Activated naive CD8-positive, alpha-beta T cell treated with anti-CD3 and anti-CD28 coated beads, Interleukin-2, amount 50 U/mL, for 24 hours (primary cell): ENCODE results near the gene FANCC.
"Not testable (repeated sequence)": the region's sequence is repeated elsewhere in the genome, so short reads cannot be mapped to it uniquely, and the experiment has no call there.

Experiments used
- ATAC-seq: fragments of 150-1000 bp; cut with Tn5 transposase; one replicate; pipeline ENCODE4 v1.10.0; 2021
- DNase-seq: peaks from one replicate; pipeline ENCODE4 v3.0.0; 2021
- H3K27ac Mint-ChIP-seq: one replicate; pipeline ENCODE4 v1.8.0; 2021; ENCODE audit warnings: mild to moderate bottlenecking, mixed read lengths
- H3K27me3 Mint-ChIP-seq: one replicate; pipeline ENCODE4 v1.8.0; 2021; ENCODE audit warnings: mixed read lengths
- H3K36me3 Mint-ChIP-seq: one replicate; pipeline ENCODE4 v1.8.0; 2021; ENCODE audit warnings: low read depth, mixed read lengths
- H3K4me1 Mint-ChIP-seq: one replicate; pipeline ENCODE4 v1.8.0; 2021; ENCODE audit warnings: mixed read lengths
- H3K4me3 Mint-ChIP-seq: one replicate; pipeline ENCODE4 v1.8.0; 2021; ENCODE audit warnings: mild to moderate bottlenecking, moderate library complexity, mixed read lengths
- H3K9me3 Mint-ChIP-seq: one replicate; pipeline ENCODE4 v1.8.0; 2021; ENCODE audit warnings: mixed read lengths

Gene FANCC

GRCh38 chr9:95213117-95213516, 104.4 kb downstream of the FANCC start:
- Mint-ChIP-seq H3K36me3 (no peaks in the 10 kb centered on the region), H3K27me3 (no peaks in the 10 kb centered on the region), H3K27ac (no peak overlapping the region), H3K4me1 (peaks cover 5% of the 10 kb centered on the region), H3K9me3 (no peaks in the 10 kb centered on the region), H3K4me3 (no peak overlapping the region)
- DNase-seq (no peak), ATAC-seq (no peak)

GRCh38 chr9:95211028-95211427, 106.5 kb downstream of the FANCC start:
- Mint-ChIP-seq H3K27ac (no peak overlapping the region), H3K9me3 (no peaks in the 10 kb centered on the region), H3K36me3 (no peaks in the 10 kb centered on the region), H3K27me3 (no peaks in the 10 kb centered on the region), H3K4me3 (no peak overlapping the region), H3K4me1 (peaks cover 5% of the 10 kb centered on the region)
- DNase-seq, result no peak
- ATAC-seq, result no peak

GRCh38 chr9:95207403-95207802, 110.1 kb downstream of the FANCC start:
- H3K4me3 Mint-ChIP-seq, result no peak overlapping the region
- peaks cover 3% of the 10 kb centered on the region for H3K36me3 Mint-ChIP-seq
- ATAC-seq (no peak), DNase-seq (no peak)
- peaks cover 2% of the 10 kb centered on the region for H3K4me1 Mint-ChIP-seq
- no peaks in the 10 kb centered on the region for H3K9me3 Mint-ChIP-seq
- H3K27me3 Mint-ChIP-seq, result no peaks in the 10 kb centered on the region
- no peak overlapping the region for H3K27ac Mint-ChIP-seq

- Mint-ChIP-seq H3K27ac (no peak overlapping the region), H3K36me3 (peaks cover 3% of the 10 kb centered on the region), H3K4me3 (no peak overlapping the region), H3K9me3 (no peaks in the 10 kb centered on the region), H3K4me1 (peaks cover 2% of the 10 kb centered on the region), H3K27me3 (no peaks in the 10 kb centered on the region)
- ATAC-seq (no peak), DNase-seq (no peak)
These were observed 111.4 kb downstream of the FANCC start for GRCh38 chr9:95206143-95206542.

GRCh38 chr9:95204710-95205109, 112.8 kb downstream of the FANCC start:
- H3K36me3 Mint-ChIP-seq, result peaks cover 3% of the 10 kb centered on the region
- peaks cover 3% of the 10 kb centered on the region for H3K4me1 Mint-ChIP-seq
- ATAC-seq, result no peak
- no peak for DNase-seq
- H3K27me3 Mint-ChIP-seq, result no peaks in the 10 kb centered on the region
- no peak overlapping the region for H3K4me3 Mint-ChIP-seq
- no peak overlapping the region for H3K27ac Mint-ChIP-seq
- no peaks in the 10 kb centered on the region for H3K9me3 Mint-ChIP-seq

- Mint-ChIP-seq H3K9me3 (no peaks in the 10 kb centered on the region), H3K4me1 (peaks cover 3% of the 10 kb centered on the region), H3K27me3 (no peaks in the 10 kb centered on the region), H3K27ac (no peak overlapping the region), H3K4me3 (no peak overlapping the region), H3K36me3 (peaks cover 3% of the 10 kb centered on the region)
- ATAC-seq (no peak), DNase-seq (no peak)
These were observed 113.2 kb downstream of the FANCC start for GRCh38 chr9:95204310-95204709.

GRCh38 chr9:95203019-95203418, 114.5 kb downstream of the FANCC start:
- H3K27me3 Mint-ChIP-seq, H3K4me3 Mint-ChIP-seq, H3K4me1 Mint-ChIP-seq, DNase-seq, H3K9me3 Mint-ChIP-seq, H3K27ac Mint-ChIP-seq, H3K36me3 Mint-ChIP-seq, ATAC-seq: not testable (repeated sequence)

- Mint-ChIP-seq H3K9me3 (no peaks in the 10 kb centered on the region), H3K27me3 (no peaks in the 10 kb centered on the region)
These were observed 115.3 kb downstream of the FANCC start for GRCh38 chr9:95202076-95202681.

GRCh38 chr9:95201206-95201605, 116.3 kb downstream of the FANCC start:
- H3K4me1 Mint-ChIP-seq, result peaks cover 3% of the 10 kb centered on the region
- no peak overlapping the region for H3K27ac Mint-ChIP-seq
- no peak for DNase-seq
- no peak overlapping the region for H3K4me3 Mint-ChIP-seq
- no peaks in the 10 kb centered on the region for H3K27me3 Mint-ChIP-seq
- peaks cover 3% of the 10 kb centered on the region for H3K36me3 Mint-ChIP-seq
- ATAC-seq, result no peak
- H3K9me3 Mint-ChIP-seq, result no peaks in the 10 kb centered on the region

More at GRCh38 chr9:95202076-95202681, 115.3 kb downstream of the FANCC start:
- H3K27ac Mint-ChIP-seq, result no peak overlapping the region
- H3K4me3 Mint-ChIP-seq, result no peak overlapping the region
- no peak for DNase-seq
- H3K4me1 Mint-ChIP-seq, result peaks cover 3% of the 10 kb centered on the region
- peaks cover 3% of the 10 kb centered on the region for H3K36me3 Mint-ChIP-seq
- no peak for ATAC-seq

GRCh38 chr9:95197692-95198271, 119.7 kb downstream of the FANCC start:
- Mint-ChIP-seq H3K4me1 (peaks cover 3% of the 10 kb centered on the region), H3K9me3 (peaks cover 6% of the 10 kb centered on the region), H3K27me3 (no peaks in the 10 kb centered on the region), H3K36me3 (peaks cover 6% of the 10 kb centered on the region), H3K27ac (no peak overlapping the region), H3K4me3 (no peak overlapping the region)
- ATAC-seq (no peak), DNase-seq (no peak)

GRCh38 chr9:95193480-95193879, 124.0 kb downstream of the FANCC start:
- Mint-ChIP-seq H3K4me3 (no peak overlapping the region), H3K4me1 (peaks cover 16% of the 10 kb centered on the region), H3K27me3 (no peaks in the 10 kb centered on the region)

GRCh38 chr9:95193067-95193466, 124.4 kb downstream of the FANCC start:
- peaks cover 4% of the 10 kb centered on the region for H3K36me3 Mint-ChIP-seq
- no peak for ATAC-seq
- no peak overlapping the region for H3K4me3 Mint-ChIP-seq
- no peaks in the 10 kb centered on the region for H3K27me3 Mint-ChIP-seq
- DNase-seq, result no peak
- peaks cover 6% of the 10 kb centered on the region for H3K9me3 Mint-ChIP-seq
- no peak overlapping the region for H3K27ac Mint-ChIP-seq
- peaks cover 16% of the 10 kb centered on the region for H3K4me1 Mint-ChIP-seq

More at GRCh38 chr9:95193480-95193879, 124.0 kb downstream of the FANCC start:
- Mint-ChIP-seq H3K9me3 (peaks cover 6% of the 10 kb centered on the region), H3K36me3 (peaks cover 4% of the 10 kb centered on the region), H3K27ac (no peak overlapping the region)
- ATAC-seq (no peak), DNase-seq (no peak)

- Mint-ChIP-seq H3K27ac (no peak overlapping the region), H3K36me3 (peaks cover 4% of the 10 kb centered on the region), H3K27me3 (no peaks in the 10 kb centered on the region), H3K4me3 (no peak overlapping the region), H3K9me3 (peaks cover 6% of the 10 kb centered on the region), H3K4me1 (peaks cover 16% of the 10 kb centered on the region)
- DNase-seq, result no peak
- no peak for ATAC-seq
These were observed 124.9 kb downstream of the FANCC start for GRCh38 chr9:95192631-95193030.

GRCh38 chr9:95190413-95190812, 127.1 kb downstream of the FANCC start:
- no peak for ATAC-seq
- peaks cover 6% of the 10 kb centered on the region for H3K9me3 Mint-ChIP-seq
- no peak overlapping the region for H3K4me3 Mint-ChIP-seq

GRCh38 chr9:95189251-95190098, 128.0 kb downstream of the FANCC start:
- no peak for DNase-seq
- no peaks in the 10 kb centered on the region for H3K27me3 Mint-ChIP-seq
- no peak for ATAC-seq
- H3K27ac Mint-ChIP-seq, result no peak overlapping the region
- H3K36me3 Mint-ChIP-seq, result no peaks in the 10 kb centered on the region
- H3K9me3 Mint-ChIP-seq, result peaks cover 3% of the 10 kb centered on the region
- H3K4me1 Mint-ChIP-seq, result peaks cover 16% of the 10 kb centered on the region
- no peak overlapping the region for H3K4me3 Mint-ChIP-seq

More at GRCh38 chr9:95190413-95190812, 127.1 kb downstream of the FANCC start:
- no peak for DNase-seq
- Mint-ChIP-seq H3K27me3 (no peaks in the 10 kb centered on the region), H3K4me1 (peaks cover 16% of the 10 kb centered on the region), H3K36me3 (peaks cover 4% of the 10 kb centered on the region), H3K27ac (no peak overlapping the region)
